ENCODE results near the gene NDUFV2. TPM values are rescaled to one million over a fixed set of nuclear protein-coding genes. Genes with fewer than 3 reads are reported as not detected.
A peak's percentile ranks its signal among the peaks of the same experiment; 100 is the strongest.
"Not testable (repeated sequence)": the region's sequence is repeated elsewhere in the genome, so short reads cannot be mapped to it uniquely, and the experiment has no call there.

The NDUFV2 gene
- total RNA-seq, 1 experiment from 2014 or later, result 227 TPM

DNA sequence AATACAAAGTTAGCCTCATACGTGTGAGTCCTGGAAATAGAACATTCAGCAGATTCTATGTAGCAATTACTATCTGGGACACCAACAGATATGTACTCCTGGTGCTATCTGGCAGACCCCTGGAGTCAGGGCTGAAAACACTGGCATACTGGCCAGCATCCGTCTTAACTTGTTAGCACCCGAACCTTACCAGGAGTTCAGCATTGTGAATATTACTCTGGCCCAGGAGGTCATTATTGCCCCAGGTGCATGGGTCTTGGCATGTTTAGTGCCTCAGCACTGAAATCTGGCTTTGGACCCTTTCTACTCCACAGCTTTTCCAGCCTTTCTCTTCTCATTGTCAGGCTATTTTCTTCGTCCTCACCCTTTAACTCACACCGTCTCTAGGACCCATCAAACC is 11.9 kb upstream of the NDUFV2 start:
- no peak for DNase-seq (ENCODE audit: low read depth)

DNA sequence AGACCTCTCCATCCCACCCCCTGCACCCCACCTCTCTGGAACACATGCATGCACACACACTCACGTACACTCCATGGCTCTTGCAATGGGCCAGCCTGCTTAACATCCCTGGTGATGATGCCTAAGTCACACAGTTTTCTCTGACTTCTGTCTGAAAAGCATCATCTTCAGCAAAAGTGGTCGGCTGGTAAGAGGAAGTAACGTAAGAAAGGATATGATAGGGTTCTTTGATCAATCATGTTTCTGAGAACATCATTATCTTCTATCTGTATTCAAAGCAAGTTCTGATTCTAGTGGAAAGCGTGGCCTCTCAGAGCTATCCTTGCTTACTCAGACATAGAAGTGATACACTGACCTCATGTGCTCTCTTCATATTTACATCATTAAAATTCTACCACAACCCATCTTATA is 11.4 kb upstream of the NDUFV2 start:
- no peak for DNase-seq (ENCODE audit: low read depth)

DNA sequence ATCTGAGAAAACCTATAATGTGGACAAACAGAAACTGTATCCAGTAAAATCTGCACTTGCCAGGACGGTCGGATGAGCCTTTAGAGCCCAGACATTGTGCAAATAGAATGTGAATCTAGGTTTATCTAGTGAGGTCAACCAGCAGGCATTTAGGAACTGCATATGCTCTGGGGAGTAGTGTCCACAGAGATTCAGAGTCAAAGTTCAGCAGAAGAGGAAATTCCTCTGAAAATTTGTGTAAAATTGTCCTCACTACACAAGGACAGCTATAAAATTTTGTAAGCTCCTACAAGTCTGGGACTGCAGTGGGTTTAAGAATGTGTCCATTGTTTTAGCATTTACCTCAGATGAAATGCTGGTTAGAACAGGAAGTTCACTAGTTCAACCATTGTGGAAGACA is 9.8 kb upstream of the NDUFV2 start:
- DNase-seq (ENCODE audit: low read depth), result peak; percentile 51

DNA sequence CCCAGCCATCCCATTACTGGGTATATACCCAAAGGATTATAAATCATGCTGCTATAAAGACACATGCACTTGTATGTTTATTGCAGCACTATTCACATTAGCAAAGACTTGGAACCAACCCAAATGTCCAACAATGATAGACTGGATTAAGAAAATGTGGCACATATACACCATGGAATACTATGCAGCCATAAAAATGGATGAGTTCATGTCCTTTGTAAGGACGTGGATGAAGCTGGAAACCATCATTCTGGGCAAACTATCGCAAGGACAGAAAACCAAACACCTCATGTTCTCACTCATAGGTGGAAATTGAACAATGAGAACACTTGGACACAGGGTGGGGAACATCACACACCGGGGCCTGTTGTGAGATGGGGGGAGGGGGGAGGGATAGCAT is 9.4 kb upstream of the NDUFV2 start:
- not testable (repeated sequence) for DNase-seq (ENCODE audit: low read depth)

DNA sequence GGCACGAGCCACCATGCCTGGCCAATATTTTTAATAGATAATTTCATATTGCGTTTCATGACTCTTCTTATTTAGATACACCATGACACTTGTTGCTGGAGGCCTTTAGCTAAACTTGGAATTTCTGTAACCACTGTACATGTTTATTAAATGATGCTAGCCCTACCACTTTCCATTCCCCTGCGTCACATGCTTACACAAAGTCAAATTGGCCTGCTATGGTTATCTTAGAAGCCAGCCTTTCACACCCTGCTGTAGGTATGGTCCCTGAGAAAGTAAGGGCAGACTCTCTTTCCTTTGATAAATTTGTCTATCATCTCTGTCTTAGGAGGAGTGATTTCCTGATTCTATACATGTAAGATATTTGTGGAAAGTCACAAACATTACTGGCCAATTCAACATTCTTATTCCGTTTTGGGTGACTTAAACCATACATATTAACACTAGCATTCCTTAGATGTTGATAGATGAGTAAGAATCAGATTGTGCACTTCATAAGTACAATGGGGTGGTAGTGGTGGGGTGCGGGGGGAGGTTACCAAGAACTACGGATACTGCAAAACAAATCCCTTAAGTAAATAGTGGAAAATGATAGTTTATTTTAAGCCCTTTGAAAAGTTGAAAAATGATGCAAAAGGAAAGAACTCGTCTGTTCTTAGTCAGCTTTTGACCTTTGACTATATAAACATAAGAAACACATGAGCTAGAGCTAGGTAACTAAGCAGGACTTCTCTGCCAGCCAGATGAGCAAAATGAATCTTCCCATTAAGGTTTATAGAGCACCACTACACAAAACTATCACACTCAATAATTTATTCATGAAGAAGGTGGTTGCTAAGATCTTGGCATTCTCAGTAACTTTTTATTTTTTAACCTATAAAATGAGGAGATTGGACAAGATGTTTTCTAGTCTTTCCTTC is 7.9 kb upstream of the NDUFV2 start:
- DNase-seq (ENCODE audit: low read depth), result peak; percentile 62

DNA sequence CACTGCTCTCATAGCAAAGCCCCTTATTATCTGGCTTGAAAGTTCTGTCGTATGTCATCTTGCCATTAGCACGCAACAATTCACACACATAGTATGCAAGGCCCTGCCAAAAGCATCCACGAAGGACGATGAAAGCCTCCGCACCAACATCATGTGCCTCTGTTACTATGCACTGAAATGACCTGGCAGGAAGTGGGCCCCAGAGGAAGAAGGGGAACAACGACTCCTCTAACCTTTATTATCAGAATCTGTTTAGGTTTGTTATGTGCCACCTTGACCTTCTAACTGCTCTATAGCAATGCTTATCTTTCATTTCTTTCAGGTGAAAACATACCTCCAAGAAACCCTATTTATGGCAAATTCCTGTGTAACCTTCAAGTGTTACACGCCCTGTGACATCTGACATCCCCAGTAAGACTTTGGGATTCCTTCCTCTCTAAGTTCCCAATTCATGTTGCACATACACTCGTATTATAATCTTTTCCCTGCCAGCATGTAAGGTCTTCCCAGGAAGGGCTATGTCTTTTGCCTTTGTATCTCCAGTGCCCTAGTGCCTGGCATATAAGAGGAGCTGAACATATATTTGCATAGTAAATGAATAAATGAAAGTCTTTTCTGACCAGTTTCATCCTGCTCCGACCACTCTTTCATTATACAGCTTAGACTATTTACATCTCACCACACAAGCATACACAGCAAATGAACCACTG is 7.0 kb upstream of the NDUFV2 start:
- no peak for DNase-seq (ENCODE audit: low read depth)

DNA sequence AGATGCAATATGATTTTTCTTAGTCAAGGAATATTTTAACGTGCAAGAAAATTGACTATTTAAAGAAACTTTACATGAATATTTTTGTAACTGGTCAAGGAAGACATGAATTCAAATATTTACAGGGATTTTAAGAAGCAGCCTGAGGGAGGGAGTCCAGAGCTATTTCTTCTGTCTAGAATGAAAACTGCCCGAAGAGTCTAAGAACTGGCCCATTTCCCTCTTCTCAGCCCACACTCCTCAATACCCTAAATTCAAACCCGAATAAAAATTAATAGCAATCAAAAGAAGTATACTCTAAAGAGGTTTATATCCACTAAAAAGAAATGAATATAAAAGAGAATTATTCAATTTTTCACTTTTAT is 6.5 kb upstream of the NDUFV2 start:
- no peak for DNase-seq (ENCODE audit: low read depth)

DNA sequence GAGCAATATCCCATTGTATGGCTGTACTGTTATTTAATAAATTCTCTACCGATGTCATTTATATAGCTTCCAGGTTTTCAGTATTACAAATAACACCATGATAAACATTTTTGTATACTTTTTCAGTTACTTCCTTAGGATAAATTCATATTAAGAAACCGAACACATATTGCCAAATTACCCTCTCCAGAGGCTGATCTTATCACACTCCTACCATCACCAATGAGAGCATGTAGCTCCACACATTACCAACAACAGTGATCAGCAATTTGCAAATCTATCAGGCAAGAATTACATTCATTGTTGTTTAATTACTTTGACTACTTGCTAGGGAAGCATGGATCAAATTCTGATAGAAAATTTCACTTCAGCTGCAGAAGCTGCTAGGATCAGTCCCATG is 5.8 kb upstream of the NDUFV2 start:
- no peak for DNase-seq (ENCODE audit: low read depth)

DNA sequence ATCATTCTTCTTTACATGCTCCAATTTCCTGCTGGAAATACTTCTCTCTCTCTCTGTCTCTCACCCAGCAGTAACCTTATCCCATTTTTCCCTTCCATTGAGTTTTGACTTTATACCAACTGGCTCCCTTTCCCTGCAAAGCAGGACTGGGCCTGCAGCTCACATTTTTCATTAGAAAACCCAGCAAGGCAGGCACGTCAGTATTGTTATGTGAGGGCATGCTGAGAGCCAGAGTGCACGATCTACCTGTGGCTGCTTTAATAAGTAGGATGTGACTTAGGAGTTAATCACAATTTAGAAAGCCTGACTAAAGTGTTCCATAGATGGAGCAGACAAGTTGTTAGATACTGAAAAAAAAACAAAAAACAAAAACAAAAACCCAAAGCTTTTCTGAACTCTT is 5.2 kb upstream of the NDUFV2 start:
- DNase-seq (ENCODE audit: low read depth), result no peak

DNA sequence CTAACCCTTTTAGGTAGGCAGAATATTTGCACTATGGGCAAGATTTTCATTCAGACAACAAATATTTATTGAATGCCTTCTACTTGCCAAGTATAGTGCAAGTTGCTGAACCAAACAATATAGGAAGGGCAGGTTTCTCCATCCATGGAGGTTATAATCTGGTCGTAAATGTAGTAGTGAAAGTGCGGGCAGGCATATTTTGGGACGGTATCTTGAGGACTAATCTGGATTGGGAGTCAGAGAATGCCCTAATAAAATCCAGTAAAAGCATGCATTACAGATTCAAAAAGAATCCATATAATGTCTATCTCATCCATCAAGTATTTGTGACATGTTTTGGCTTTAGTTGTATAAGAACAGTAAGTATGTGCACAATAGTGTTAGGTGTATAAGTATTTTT is 1.7 kb upstream of the NDUFV2 start:
- no peak for DNase-seq (ENCODE audit: low read depth)

DNA sequence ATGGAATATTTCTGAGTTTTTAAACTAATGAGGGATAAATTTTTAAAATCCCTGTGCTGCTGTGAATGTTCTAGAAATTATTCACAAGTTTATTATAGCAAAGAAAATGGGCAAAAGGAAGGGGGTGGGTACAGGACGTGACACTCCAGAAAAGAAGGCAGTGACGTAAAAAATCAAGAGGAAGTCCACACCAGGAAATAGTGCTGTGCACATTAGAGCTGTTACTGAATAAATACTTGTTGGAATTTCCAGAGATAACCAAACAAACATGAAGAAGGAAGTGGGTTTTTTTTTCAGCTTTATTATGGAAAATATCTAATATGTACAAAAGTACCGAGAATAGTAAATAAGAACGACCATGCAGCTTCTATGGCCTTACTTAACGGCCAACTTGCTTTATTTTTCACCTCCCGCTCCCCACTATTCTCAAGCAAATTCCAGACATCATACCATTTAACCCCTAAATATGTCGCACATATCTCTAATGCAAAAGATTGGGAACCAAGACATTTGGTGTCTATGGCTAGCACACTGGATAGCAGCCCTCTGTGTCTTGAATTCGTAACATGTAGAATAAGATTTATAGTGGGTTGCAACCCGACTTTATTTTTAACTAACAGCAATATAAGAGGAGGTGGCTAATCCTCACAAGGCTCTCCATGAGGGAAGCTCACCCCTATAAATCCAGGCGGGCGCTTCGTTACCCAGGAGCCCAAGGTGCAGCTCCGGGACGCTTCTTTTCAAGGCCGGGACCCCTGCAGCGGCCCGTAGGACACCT is 580 bp upstream of the NDUFV2 start:
- DNase-seq (ENCODE audit: low read depth), result peak; percentile 66

DNA sequence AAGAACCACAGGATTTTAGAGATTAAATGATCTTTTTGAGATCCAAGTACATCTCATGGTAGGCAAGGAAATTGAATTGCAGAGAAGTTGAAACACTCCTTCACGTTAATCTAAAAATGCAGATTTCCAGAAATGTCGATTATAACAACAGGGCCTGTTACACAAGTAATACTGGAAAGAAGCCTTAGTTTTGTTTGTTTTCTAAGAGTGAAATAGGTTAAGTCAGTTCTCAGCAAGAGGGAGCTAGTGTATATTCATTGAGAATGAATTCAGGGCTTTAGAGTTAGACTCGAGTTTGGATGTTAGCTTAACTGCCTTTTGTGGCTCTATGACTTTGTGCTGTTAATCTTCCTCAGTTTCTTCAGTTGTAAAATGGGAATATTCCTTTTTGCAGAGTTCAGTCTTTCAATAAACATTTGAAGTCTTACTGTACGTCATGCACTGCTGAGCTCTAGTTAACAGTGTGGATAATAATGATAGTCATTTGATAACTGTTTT is 926 bp downstream of the NDUFV2 start:
- peak; percentile 7 for DNase-seq (ENCODE audit: low read depth)

DNA sequence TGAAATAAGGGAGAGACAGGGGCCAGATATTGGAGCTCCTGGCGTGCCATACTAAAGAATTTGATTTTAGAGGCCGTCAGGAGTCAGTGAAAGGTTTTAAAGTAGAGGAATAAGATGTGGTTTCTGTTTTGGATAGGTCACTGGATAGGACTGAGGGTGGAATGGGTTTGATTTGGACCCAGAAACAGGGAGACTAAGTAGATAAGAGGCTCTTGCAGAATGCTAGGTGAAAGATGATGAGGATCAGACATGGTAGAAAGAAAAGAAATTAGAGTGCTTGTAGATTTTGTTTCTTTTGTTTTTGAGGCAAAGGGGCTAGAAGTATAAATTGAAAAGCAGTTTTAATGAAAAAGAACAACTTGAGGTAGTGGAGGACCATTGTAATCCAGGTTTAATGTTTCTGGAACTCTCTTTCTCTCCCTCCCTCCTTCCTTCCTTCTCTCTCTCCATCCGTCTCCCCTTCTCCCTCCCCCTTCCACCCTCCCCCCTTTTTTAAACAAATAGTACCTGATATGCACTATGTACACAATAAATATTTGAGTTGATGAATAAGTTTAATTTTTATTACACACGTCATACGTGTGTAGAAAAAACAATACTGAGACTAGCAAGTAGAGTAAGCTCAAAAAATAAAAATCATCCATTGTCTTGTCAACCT is 1.9 kb downstream of the NDUFV2 start:
- no peak for DNase-seq (ENCODE audit: low read depth)

DNA sequence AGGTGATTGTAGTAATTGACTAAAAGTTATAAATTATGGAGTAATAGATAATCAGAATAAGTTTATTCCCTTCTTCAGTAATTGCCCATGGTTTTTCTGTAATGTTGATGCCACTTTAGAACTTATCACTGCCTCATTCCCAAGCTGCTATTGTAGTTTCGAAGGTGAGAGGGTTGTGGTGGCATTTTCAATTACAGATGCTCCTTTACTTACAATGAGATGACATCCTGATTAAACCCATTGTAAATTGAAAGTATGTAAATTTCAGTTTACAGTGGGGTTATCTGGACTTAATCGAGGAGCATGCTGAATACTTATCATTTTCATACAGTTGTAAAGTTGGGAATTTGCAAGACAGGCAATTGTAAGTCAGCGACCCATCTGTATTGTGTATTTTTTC is 2.9 kb downstream of the NDUFV2 start:
- DNase-seq (ENCODE audit: low read depth), result no peak

DNA sequence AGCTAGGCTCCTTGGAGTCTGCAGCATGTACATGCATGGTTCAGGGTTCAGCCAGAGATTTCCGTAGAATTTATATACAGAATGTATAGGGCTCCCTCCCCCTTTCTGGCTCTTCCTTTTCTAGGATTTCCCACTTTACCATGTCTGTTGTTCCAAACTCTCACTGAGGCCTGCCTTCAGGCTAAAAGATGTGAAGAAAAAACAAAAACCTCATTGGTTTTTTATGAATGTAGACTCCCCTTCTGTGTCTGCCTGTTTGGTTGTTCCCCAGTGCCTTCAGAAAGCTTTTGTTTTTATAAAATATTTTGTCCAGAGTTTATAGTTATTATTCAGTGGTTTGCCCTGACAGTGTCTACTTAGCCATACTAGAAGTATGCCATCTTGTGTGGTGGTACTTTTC is 3.6 kb downstream of the NDUFV2 start:
- DNase-seq (ENCODE audit: low read depth), result no peak

DNA sequence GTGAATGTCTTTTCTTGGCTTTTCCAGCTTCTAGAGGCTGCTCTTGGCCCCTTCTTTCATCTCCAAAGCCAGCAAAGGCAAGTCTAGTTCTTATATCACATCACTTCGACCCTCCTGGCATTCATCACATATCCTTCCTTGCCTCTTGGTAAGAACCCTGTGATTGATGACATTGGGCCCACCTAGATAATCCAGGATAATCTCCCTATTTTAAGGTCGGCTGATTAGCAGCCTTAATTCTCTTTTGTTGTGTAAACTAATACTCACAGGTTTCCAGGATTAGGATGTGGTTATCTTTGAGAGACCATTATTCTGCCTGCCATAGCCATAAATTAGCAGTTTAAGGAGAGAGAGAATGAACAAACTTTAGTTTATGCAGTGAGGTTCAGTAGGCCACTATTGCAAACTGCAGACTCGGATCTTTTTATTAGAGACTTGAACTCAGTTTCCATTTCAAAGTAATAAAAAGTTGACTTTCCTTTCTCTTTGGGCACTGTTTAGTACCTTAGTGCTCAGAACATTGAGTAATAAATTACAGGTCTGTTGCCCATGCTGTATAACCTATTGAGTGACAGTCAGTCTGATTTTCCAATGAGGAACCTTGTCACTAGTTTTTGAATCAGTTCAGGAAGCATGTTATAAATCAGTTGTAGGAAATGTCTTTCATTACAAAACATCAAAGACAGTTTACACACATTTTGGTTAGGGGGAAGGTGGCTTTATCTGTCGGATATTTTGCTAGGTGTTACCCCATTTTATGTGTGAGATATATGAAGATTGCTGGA is 4.5 kb downstream of the NDUFV2 start:
- DNase-seq (ENCODE audit: low read depth), result no peak

DNA sequence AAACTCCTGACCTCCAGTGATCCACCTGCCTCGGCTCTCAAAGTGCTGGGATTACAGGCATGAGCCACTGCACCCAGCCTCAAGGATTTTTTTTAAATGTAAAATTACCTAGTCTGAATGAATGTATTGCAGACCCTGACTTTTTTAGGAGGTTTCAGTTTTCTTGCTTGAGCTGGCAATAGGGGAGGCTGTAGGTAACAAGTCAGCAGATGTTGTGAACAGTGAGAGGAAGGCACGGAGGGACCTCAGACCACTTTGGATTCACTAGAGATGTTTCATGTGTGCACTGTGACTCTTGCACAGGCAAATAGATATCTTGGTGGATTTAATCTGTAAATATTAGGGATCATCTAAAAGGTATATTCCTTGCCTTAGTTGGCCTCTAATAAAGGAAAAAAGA is 6.4 kb downstream of the NDUFV2 start:
- no peak for DNase-seq (ENCODE audit: low read depth)

DNA sequence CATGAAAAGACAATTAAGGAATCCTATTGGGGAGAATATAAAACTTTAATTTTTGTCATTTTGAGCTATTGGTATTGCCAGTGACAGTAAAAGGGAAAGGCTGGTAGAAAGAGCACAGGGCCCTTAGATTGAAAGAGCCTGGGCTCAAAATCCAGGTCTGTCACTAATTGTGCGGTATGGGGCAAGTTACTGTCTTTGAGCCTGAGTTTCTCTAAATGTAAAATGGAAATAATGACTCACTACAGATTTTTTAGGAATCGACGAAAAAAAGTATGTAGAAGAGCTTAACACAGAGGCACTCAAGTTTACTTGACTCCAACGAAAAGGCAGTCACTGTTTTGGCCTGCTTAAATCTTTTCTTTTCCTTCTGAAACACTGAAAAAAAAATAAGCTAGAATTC is 7.0 kb downstream of the NDUFV2 start:
- DNase-seq (ENCODE audit: low read depth), result no peak

DNA sequence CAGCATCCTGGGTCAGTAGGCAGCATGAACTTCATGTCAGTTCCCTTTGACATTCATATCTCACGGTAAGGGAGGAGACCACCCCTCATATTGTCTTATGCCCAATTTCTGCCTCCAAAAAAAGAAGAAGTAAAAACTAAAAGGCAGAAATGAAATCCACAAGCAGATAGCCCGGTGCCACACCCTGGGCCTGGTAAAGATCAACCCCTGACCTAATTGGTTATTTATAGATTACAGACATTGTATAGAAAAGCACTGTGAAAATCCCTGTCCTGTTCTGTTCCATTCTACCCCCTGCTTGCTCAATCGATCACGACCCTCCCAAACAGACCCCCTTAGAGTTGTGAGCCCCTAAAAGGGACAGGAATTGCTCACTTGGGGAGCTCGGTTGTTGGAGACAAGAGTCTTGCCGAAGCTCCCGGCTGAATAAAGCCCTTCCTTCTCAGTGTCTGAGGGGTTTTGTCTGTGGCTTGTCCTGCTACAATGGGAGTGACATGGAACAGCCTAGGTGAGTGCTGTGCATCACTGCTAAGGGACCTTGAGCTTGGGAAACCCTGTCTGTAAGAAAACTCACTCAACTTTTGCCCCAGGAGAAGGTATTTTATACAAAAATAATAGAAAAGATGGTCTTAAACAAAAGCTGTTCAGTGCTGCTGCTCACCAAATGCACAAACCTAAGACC is 11.1 kb downstream of the NDUFV2 start:
- DNase-seq (ENCODE audit: low read depth), result no peak

DNA sequence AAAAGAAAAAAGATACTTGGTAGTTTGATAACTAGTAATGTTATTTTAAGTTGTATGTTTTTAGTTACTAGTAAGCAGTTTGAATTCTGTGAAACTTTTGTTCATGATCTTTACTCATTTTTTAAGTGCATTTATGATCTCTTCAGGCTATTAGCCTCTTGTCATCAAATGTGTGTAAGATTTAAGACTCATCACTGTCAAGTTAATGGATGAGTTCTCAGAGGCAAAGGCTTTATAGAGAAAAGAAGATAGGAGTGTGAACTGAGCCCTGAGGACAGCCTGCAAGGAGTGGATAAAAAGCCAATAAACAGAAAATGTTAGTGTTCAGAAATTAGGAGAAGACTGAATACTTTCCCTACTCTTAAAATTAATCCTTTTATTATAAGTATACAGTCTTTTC is 13.5 kb downstream of the NDUFV2 start:
- DNase-seq (ENCODE audit: low read depth), result no peak

Data from HT1080 (cell line).